Right cardiac atrium (tissue), 5 donors: Measurements from ENCODE around the gene DAAM1. TPM values are rescaled to one million over a fixed set of nuclear protein-coding genes. Genes with fewer than 3 reads are reported as not detected.
A peak's percentile ranks its signal among the peaks of the same experiment; 100 is the strongest.

ENCODE experiments used
- ATAC-seq, 2 donors: fragments of 200-7000 bp; cut with Tn5 transposase; one replicate each; pipeline versions ENCODE4 v1.8.0 to v1.9.1; 2020; ENCODE audit warnings: moderate library complexity in 2 of 2, mild to moderate bottlenecking in 1 of 2
- DNase-seq, 3 donors: peaks; one replicate each; pipeline ENCODE4 v3.0.0-alpha.2; 2020
- H3K27ac ChIP-seq: one replicate; pipeline ENCODE4 v1.5.1; 2013; ENCODE audit warnings: mild to moderate bottlenecking, low read length, control low read depth, moderate library complexity
- H3K27me3 ChIP-seq: one replicate; pipeline ENCODE4 v1.6.1; 2013; ENCODE audit not compliant: control insufficient read depth, insufficient read depth
- H3K4me1 ChIP-seq: one replicate; pipeline ENCODE4 v1.6.1; 2013; ENCODE audit warnings: low read length; ENCODE audit not compliant: control insufficient read depth, insufficient read depth
- H3K4me3 ChIP-seq: one replicate; pipeline ENCODE4 v1.5.1; 2013; ENCODE audit warnings: low read length, control low read depth
- H3K9me3 ChIP-seq: one replicate; pipeline ENCODE4 v1.6.1; 2013; ENCODE audit warnings: low read length; ENCODE audit not compliant: control insufficient read depth
- WGBS: extraction: QIAGEN DNeasy Blood & Tissue Kit; methylation state at CpG from one replicate; pipeline ENCODE4 v1.1.7; 2013; 5-methylcytosine and 5-hydroxymethylcytosine counted together
- intact Hi-C, 4 donors: fragments of 100-400 bp; cut with DNase I; formaldehyde crosslinking; loops; one replicate each; pipeline versions ENCODE4 v1.11.0 to v1.14.0; 2022 to 2023
- polyA plus RNA-seq: library from polyadenylated mRNA; stranded (reverse); fragments of 200-250 nt; gene quantifications from one replicate; pipeline ENCODE4 v1.2.3, GENCODE V29; 2013
- total RNA-seq, 4 donors: library from RNA; stranded (reverse); fragmentation: NEBNext Ultra II Directional; extraction: Animal tissue kit (Norgen Biotek cat#: 25700); gene quantifications; one replicate each; pipeline ENCODE4 v1.2.1, GENCODE V29; 2021
- donor health status: healthy with polysubstance abuse.
- donor health status: DM: no; HTN: yes; CAD: no.
- donor health status: DM: no; HTN: no; CAD: no.
- donor health status: DM: no; HTN: yes; CAD: no; lungs with severe emphysema.
- donor health status: DM: yes; HTN: yes; CAD: no.

Gene DAAM1
- total and polyA plus RNA-seq, 5 donors: 30.7 to 152 (median 107) TPM

GRCh38 chr14:59272633-59273032 lies 84.2 kb downstream of the DAAM1 start:
- ATAC-seq (no peak), DNase-seq (no peak)
- intact Hi-C loops: no loop called here
- peaks cover 12% of the 10 kb centered on the region for H3K4me1 ChIP-seq
- H3K27ac ChIP-seq: no peak overlapping the region
- no peaks in the 10 kb centered on the region for H3K27me3 ChIP-seq
- H3K4me3 ChIP-seq: no peak overlapping the region
- no peaks in the 10 kb centered on the region for H3K9me3 ChIP-seq

- no peak overlapping the region for H3K4me3 ChIP-seq
- peaks cover 12% of the 10 kb centered on the region for H3K4me1 ChIP-seq
- intact Hi-C loops: no loop called here
- H3K27ac ChIP-seq: no peak overlapping the region
- H3K27me3 ChIP-seq: no peaks in the 10 kb centered on the region
- ATAC-seq: peak in 1 of 2 donors; percentile 28
- no peak for DNase-seq
- WGBS: 64% methylated on average over 4 of the region's 4 CpGs
- H3K9me3 ChIP-seq: no peaks in the 10 kb centered on the region
Measured at GRCh38 chr14:59273737-59274136, 85.3 kb downstream of the DAAM1 start.

GRCh38 chr14:59274991-59275391 lies 86.5 kb downstream of the DAAM1 start:
- peak; percentile 54 to 82 for ATAC-seq
- H3K9me3 ChIP-seq: no peaks in the 10 kb centered on the region
- H3K4me3 ChIP-seq: no peak overlapping the region
- intact Hi-C loops: no loop called here
- WGBS: 32% methylated on average over 3 of the region's 3 CpGs
- peak; percentile 39 to 81 (median 70) for DNase-seq
- H3K4me1 ChIP-seq: peaks cover 4% of the 10 kb centered on the region
- no peak overlapping the region for H3K27ac ChIP-seq
- H3K27me3 ChIP-seq: no peaks in the 10 kb centered on the region

GRCh38 chr14:59275668-59276067 lies 87.2 kb downstream of the DAAM1 start:
- Histone ChIP-seq H3K9me3 (no peaks in the 10 kb centered on the region), H3K4me1 (peaks cover 4% of the 10 kb centered on the region), H3K4me3 (no peak overlapping the region), H3K27me3 (no peaks in the 10 kb centered on the region), H3K27ac (no peak overlapping the region)
- intact Hi-C loops: no loop called here
- no peak for DNase-seq
- peak; percentile 44 to 74 for ATAC-seq

GRCh38 chr14:59276235-59276634 lies 87.8 kb downstream of the DAAM1 start:
- H3K9me3 ChIP-seq: no peaks in the 10 kb centered on the region
- H3K27me3 ChIP-seq: no peaks in the 10 kb centered on the region
- intact Hi-C loops: no loop called here
- H3K4me3 ChIP-seq: no peak overlapping the region
- H3K27ac ChIP-seq: peak overlapping the region; percentile 75
- peaks cover 4% of the 10 kb centered on the region for H3K4me1 ChIP-seq
- no peak for ATAC-seq
- DNase-seq: no peak

- Histone ChIP-seq H3K27me3 (no peaks in the 10 kb centered on the region), H3K4me3 (no peak overlapping the region), H3K9me3 (no peaks in the 10 kb centered on the region), H3K4me1 (peaks cover 5% of the 10 kb centered on the region), H3K27ac (no peak overlapping the region)
- DNase-seq (no peak), ATAC-seq (no peak)
- intact Hi-C loops: no loop called here
- WGBS: 79% methylated on average over 2 of the region's 2 CpGs
Measured at GRCh38 chr14:59277659-59278058, 89.2 kb downstream of the DAAM1 start.

GRCh38 chr14:59278111-59278510 lies 89.6 kb downstream of the DAAM1 start:
- no peaks in the 10 kb centered on the region for H3K27me3 ChIP-seq
- no peak overlapping the region for H3K27ac ChIP-seq
- no peak overlapping the region for H3K4me3 ChIP-seq
- peaks cover 5% of the 10 kb centered on the region for H3K4me1 ChIP-seq
- intact Hi-C loops: no loop called here
- ATAC-seq (peak in 1 of 2 donors; percentile 37), DNase-seq (no peak)
- WGBS: 52% methylated on average over 2 of the region's 2 CpGs
- H3K9me3 ChIP-seq: no peaks in the 10 kb centered on the region

GRCh38 chr14:59280961-59281360 lies 92.5 kb downstream of the DAAM1 start:
- Histone ChIP-seq H3K27ac (no peak overlapping the region), H3K4me3 (no peak overlapping the region), H3K4me1 (peaks cover 3% of the 10 kb centered on the region), H3K27me3 (no peaks in the 10 kb centered on the region), H3K9me3 (no peaks in the 10 kb centered on the region)
- intact Hi-C loops: no loop called here
- DNase-seq (no peak), ATAC-seq (no peak)
- 74% methylated on average over 5 of the region's 5 CpGs for WGBS

GRCh38 chr14:59281609-59282377 lies 93.3 kb downstream of the DAAM1 start:
- H3K4me3 ChIP-seq: no peak overlapping the region
- no peaks in the 10 kb centered on the region for H3K27me3 ChIP-seq
- H3K9me3 ChIP-seq: no peaks in the 10 kb centered on the region
- WGBS: 70% methylated on average over 3 of the region's 3 CpGs
- ATAC-seq (peak; percentile 77 to 81), DNase-seq (no peak)
- peaks cover 1% of the 10 kb centered on the region for H3K4me1 ChIP-seq
- intact Hi-C loops: no loop called here
- H3K27ac ChIP-seq: no peak overlapping the region

GRCh38 chr14:59282378-59282765 lies 93.9 kb downstream of the DAAM1 start:
- no peak overlapping the region for H3K27ac ChIP-seq

GRCh38 chr14:59283361-59283760 lies 94.9 kb downstream of the DAAM1 start:
- H3K27me3 ChIP-seq: no peaks in the 10 kb centered on the region
- H3K4me3 ChIP-seq: no peak overlapping the region
- peaks cover 1% of the 10 kb centered on the region for H3K4me1 ChIP-seq
- no peaks in the 10 kb centered on the region for H3K9me3 ChIP-seq
- H3K27ac ChIP-seq: no peak overlapping the region
- DNase-seq (no peak), ATAC-seq (no peak)
- intact Hi-C loops: no loop called here

More at GRCh38 chr14:59282378-59282765, 93.9 kb downstream of the DAAM1 start:
- Histone ChIP-seq H3K4me3 (no peak overlapping the region), H3K9me3 (no peaks in the 10 kb centered on the region), H3K4me1 (peaks cover 1% of the 10 kb centered on the region), H3K27me3 (no peaks in the 10 kb centered on the region)
- ATAC-seq: no peak
- 82% methylated on average over 3 of the region's 3 CpGs for WGBS
- DNase-seq: no peak
- intact Hi-C loops: no loop called here

- no peaks in the 10 kb centered on the region for H3K27me3 ChIP-seq
- H3K9me3 ChIP-seq: no peaks in the 10 kb centered on the region
- no peak overlapping the region for H3K27ac ChIP-seq
- ATAC-seq (no peak), DNase-seq (no peak)
- intact Hi-C loops: no loop called here
- WGBS: 59% methylated on average over 1 of the region's 1 CpG
- no peak overlapping the region for H3K4me3 ChIP-seq
- peaks cover 1% of the 10 kb centered on the region for H3K4me1 ChIP-seq
Measured at GRCh38 chr14:59284059-59284458, 95.6 kb downstream of the DAAM1 start.
